GM18873 (cell line): Measurements from ENCODE around the gene NBEAL2.

Experiments
- ATAC-seq: cut with Tn5 transposase; IDR thresholded peaks from one replicate; pipeline ENCODE4 v1.9.1; 2021; ENCODE audit warnings: mild to moderate bottlenecking, moderate library complexity, moderate number of reproducible peaks; ENCODE audit not compliant: unreplicated experiment, low FRiP score

NBEAL2 gene, protein sequence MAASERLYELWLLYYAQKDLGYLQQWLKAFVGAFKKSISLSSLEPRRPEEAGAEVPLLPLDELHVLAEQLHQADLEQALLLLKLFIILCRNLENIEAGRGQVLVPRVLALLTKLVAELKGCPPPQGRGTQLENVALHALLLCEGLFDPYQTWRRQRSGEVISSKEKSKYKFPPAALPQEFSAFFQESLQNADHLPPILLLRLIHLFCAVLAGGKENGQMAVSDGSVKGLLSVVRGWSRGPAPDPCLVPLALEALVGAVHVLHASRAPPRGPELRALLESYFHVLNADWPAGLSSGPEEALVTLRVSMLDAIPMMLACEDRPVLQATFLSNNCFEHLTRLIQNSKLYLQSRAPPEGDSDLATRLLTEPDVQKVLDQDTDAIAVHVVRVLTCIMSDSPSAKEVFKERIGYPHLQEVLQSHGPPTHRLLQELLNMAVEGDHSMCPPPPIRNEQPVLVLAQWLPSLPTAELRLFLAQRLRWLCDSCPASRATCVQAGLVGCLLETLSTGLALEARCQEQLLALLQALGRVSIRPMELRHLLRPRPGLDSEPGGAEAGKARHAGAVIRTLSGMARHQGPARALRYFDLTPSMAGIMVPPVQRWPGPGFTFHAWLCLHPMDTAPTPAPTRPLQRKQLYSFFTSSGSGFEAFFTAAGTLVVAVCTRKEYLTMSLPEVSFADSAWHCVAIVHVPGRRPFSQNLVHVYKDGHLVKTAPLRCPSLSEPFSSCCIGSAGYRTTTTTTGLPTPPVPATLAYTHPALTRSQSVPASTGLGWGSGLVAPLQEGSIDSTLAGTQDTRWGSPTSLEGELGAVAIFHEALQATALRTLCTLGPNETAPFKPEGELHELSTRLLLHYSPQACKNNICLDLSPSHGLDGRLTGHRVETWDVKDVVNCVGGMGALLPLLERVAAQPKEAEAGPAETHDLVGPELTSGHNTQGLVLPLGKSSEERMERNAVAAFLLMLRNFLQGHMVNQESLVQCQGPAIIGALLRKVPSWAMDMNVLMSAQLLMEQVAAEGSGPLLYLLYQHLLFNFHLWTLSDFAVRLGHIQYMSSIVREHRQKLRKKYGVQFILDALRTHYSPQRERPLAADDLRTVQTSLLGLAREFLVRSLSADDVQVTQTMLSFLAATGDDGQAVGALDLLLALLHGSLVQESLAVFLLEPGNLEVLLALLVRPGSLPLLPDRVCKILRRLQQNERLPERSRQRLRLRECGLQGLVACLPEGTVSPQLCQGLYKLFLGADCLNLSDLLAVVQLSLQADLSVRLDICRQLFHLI (N-terminal part only)

DNA sequence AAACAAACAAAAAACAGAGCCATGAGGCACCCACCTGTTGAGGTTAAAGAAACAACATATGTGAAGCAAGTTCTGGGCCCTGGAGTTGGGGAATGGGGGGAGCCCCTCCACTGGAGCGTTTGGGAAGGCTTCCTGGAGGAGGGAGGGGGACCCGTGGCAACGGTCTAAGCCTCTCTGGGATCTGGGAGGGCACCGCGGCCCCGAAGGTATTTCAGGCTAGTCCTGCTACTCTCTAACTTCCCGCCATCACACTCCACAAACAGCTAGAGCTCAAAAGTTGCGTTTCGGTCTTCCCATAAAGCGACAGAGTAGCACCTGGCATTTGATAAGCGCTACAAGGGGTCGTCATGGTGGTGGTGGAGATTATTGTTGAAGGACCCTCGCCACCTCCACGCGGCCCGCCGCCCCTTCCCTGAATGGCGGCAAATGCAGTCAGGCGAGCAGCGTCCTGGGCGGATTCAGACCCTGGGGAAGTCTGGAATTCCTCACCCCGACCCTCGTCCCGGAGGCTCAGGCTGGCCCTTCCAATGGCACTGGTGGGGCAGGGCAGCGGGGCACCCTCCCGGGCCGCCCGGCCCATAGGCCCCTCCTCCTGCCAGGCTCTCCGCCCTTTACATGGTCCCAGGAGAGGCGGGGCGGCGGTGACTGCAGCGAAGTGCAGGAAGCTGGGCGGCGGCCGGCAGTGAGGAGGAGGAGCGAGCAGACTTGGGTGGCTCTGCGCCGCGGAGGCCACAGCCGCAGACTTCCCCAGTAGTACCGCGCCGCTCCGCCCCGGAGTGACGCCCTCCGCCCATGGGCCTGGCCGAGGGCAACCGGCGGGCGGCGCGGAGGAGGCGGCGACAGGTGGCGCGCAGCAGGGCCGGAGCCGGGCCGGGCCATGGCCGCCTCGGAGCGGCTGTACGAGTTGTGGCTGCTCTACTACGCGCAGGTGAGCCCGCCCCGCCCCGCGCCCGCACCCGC lies at the start of gene NBEAL2:
TSS of gene NBEAL2 (plus strand) at position 682 of the 960 bp plus-strand sequence. CDS start at position 878, 196 bp downstream.
- peak; percentile 65 for ATAC-seq

DNA sequence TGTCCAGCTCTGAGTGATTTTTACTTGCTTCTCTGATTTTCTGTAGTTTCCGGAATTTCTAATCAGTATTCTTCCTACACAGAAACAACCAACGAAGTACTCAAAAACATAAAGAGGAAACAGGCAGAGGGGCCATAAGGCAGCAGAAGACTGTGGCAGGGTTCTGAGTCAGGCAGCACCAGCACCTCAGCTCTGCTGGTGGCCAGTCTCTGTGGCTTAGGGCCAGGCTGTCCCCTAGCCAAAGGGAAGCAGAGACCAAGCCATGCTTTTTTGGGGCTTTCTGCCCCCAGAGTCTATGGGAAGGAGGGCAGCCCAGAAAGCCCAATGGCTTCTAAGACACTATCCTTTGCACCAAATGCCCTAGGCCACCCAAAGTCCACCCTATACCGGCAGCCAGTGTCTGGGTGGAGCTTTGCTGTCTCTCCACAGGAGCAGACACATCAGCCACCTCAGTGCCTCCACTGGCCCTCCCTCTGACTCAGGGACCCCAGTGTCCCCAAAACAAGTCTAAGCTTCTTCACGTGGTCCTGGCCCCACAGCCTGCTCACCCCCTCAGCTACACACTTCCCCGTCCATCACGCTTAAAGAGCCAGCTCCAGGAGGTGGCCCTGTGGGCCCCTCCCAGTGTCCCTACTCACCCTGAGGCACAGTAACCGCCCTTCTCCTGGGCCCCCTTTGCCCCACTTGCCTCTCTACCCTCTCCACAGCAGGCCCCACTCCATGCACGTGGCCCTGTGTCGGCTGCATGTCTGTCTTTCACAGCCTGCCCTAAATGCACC lies 49.1 kb upstream of the NBEAL2 start:
- ATAC-seq = no peak

DNA sequence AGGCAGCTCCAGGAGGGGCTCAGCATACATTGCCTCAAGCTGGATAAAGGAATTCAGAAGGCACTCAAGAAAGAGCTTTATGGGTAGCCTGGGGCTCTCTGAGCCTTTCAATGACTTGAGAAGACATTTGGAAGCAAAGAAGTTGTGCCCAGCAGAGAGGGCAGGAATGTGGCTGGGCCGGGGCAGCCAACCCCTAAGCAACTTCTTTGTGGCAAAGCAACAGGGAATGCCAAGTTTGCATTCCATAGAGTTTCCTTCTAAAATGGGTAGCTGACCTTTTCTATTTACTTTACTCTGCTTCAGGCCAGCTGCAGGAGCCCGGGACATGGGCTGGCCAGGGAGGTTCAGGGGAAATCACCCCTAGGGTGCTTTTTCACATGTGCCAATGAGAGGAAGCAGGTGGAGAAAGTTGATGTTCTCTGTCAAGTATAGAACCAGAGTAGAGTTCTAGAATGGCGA lies 48.5 kb upstream of the NBEAL2 start:
- no peak for ATAC-seq

DNA sequence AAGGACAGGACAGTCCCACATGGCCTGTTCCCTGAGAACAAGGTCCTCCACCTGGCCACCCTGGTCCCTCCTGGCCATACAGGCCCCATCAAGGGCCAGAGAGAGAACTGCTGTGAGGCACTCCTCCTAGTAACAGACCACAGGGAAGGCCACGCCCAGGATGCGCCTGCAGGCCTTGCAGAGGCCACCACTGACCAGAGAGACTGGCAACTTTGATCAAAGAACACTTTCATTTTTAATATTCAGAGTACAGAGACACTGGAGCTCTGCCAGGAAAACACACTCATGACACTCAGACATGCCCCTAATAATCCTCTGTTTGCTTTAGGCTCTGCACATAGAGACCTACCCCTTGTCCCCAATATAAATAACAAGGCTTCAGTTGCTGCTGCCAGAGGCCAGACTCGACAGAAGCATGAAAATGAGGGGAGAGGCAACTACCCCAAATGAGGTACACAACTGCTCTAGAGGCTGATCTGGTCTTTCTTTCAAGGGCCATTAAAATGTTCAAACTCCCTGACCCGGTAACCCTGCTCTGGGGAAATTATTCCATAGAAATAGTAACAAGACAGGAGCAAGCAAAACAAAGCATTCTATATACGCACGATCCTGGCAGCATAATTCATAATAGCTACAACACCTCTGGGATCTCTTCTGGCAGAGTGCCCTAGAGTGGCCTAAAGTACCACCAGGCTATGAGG lies 47.7 kb upstream of the NBEAL2 start:
- ATAC-seq = no peak

DNA sequence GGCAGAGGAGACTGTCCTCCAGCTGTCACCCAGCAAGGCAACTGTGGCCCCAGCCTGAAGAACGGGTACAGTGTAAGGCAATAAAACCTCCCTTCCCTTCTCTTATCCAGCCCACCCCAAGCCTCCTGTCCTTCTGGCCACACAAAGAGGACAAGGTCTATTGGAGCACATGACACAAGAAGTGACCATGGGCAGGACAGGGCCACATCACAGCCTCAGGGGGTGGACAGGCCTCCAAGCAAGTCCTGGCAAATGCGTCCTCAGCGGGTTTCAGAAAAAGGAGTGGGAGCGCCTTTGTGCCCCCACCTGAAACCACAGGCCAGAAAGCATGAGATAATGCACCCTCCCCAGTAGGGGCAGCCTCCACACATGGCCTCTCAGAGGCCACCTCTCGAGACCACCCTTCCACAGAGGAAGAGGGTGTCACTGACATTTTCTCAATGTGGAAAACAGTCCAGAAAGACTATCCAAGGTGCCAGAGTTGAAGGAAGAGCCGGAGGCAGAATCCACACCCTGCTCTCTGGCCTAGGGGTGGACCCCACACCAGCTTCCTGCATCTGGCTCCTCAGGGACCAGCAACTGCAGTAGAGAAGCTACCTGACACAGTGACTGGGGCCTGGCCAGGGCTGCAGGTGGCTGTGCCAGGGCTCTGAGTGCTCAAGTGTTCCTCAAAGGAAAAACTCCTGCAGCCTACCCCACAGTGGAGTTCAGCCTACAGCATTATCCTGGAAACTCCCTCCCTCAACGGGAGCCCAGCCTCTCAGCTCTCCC lies 46.8 kb upstream of the NBEAL2 start:
- no peak for ATAC-seq

DNA sequence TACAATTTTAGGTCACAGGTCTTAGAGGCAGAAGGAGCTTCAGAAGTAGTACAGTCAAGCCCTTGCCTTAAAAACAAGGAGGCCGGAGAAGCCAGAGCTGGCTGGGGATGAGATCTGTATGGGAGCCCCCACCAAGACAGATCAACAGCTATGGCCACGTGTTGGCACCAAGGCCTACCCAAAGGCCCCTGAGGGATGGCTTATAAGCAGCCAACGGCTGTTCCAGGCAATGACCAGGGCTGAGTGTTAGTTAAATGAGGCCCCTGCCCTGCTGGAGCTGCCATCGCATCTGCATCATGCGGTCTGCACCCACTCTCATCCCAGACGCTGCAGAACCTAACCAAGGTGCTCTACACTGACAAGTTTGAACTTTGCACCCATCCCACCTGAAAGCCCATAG lies 46.2 kb upstream of the NBEAL2 start:
- ATAC-seq = no peak

DNA sequence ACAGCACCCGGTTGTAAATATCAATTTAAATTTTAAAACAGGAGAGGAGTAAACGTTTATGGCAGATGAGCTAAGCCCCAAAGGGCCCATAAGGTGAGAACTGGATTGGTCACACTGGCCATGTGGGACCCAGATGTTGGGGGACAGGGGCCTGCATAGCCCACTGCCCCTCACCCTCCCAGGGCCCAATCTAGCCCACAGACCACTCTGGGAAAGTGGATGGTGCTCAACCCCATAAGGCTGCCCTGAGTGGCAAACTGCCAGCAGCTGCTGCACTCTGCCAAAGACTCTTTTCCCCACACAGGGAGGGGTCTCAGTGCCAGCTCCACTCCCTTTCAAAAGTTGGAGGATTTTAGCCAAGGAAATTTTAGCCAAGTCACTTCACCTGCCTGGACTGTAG lies 45.4 kb upstream of the NBEAL2 start:
- no peak for ATAC-seq

DNA sequence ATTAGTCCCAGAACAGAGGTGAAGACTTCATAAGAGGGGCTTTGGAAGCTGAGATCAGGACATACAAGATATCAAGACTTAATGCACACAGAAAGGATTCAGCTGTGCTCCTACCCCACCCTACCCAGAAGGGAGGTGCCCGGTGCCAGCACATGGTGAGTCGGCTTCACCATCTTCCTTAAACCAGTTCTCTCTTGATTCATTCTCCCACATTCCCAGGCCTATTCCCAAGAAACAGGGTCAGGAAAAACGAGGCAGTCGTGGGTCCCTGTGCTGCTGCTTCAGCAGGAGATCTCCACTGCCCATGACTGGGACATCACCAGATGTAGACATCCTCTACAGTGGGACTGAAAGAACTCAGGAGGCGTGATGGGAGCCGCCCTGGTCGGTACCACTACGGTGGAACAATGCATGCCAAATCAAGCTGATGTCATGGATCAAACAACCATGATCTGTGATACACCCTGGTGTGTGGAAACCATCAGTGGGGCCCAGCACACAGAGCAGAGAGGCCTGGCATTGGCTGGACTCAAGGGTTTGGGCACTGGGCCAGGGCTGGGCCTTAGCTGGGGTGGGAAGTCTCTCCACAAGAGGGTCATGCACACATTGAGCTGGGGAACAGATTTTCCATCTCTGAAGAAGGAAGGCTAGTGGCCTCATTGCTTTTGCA lies 44.8 kb upstream of the NBEAL2 start:
- ATAC-seq = no peak

DNA sequence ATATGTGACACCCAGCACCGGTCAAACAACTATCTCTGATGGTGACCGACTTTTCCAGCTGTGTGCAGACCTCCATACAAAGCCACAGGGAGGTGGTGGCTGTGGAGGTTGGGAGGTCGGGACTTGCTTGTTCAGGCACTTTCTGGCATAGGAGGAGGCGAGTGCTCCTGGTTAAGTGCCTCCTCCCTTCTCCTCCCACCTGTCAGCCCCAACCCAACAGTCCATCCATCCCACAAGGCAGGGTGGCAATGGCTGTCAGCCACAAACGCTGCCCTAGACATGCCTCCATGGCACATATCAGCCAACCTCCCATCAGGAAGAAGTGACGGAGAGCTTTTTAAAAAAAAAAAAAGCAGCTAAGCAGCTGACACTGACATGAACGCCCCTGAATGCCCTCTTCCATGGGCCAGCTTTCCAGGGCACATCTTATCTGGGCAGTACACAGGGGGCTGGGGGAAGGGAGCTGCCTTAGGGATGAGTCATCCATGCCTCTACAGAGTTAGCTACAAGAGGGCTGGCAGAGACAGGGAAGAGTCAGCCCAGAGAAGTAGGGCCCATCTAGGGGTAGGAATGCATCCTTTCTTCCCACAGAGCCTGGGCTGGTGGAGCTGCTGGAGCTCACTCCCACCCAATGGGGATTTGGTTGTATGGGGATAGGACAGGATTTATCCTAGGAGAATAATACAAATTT lies 44.2 kb upstream of the NBEAL2 start:
- ATAC-seq = no peak

DNA sequence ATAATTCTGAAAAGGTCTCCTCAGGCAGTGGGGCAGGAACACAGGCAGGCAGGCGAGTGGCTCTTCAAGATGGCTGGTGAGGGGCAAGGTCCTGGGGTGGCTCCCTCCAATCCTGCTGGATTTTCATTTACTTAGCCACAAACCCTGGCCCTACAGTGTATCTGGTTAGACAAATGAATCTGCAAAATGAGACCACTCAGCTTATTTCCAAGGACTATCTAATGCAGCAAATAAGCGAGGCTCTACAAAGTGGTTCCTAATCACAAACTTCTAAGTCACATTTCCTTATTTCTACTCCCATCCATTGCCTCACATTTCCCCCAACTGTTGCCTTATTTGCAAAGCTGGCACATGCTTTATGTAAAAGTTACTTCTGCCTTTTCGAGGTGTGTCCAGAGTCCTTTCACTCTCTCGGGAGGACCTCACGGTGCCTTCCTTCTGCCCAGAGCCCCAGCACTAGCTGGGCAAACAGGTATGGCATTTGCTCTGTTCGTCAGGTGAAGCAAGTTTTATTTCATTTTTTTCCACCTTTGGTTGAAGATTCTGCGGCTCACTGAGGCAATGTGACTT lies 43.4 kb upstream of the NBEAL2 start:
- no peak for ATAC-seq

DNA sequence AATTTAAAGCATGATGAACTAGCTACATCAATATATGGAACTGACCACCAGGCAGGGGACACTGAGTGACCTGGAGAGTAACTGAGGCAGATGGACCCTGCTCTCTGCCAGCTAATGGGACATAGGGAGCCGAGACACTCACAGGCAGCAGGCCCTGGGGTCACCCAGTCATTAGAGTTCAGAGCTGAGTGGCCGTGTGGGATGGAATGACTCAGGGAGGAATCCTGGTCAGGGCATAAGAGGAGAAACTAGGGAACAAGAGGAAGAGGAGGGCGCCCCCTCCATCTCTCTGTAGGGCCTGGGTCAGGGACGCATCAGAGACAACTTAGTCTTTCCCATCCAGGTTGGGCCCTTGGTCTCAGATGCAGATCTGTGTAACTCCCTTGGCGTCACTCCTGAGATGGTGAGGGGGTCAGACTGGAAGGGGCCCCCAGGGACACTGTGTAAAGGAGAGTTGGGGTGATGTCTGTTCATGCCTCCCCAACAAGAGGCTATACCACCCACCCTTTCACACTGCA lies 42.7 kb upstream of the NBEAL2 start:
- ATAC-seq = no peak

DNA sequence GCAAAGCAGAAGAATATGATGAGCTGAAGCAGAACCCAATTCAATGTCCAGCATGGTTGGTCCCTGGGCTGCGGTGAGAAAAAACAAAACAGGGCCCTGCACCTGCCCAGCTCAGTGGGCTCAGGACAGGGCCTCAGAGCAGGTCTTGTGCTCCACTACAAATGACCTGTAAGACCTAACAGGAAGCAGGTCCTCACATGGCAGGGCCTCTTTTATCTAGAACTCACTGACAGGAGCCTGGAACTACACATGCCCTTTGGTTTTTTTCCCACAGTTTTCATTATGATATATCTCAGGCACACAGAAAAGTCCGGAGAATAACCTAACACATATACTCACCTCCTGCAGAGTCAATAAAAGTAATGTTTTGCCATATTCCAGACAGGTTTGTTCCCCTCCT lies 41.3 kb upstream of the NBEAL2 start:
- no peak for ATAC-seq

DNA sequence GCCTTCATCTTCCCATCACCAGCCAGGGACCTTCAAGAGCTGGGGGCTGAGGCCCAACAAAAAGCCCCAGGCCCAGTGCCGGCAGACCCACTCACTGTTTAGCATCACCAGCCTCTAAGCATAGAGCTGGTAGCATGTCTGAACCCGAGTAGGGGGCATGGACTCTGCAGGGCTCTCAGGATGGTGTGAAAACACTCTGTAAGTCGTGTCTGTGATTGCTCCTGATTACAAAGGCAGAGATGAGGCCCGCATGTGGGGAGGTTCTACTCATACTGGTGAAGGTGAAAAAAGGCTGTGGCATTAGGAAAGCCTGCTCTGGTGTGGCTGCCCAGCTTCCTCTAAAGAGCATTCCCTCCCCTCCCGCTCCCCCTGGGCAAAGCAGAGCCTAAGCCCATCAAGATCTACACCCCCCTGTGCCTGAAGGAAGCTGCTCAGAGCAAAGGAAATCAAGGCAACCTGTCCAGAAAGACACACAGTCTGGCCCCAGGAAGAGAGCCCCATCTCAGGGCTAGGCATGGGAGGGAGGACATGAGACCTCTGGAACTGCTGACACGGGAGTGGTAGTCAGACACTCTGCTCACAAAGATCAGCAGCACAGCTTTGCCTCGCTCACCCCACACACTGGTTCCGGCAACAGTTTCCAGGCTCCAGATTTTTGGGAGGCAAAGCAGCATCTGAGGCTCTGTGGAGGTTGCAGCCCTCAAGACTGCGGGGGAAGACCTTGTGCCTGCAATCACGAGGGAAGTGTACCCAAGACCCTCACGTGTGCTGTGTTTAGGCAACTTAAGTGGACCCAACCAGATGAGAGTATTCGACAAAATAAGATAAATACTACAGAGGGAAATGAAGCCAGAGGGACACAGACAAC lies 39.7 kb upstream of the NBEAL2 start:
- ATAC-seq = no peak

DNA sequence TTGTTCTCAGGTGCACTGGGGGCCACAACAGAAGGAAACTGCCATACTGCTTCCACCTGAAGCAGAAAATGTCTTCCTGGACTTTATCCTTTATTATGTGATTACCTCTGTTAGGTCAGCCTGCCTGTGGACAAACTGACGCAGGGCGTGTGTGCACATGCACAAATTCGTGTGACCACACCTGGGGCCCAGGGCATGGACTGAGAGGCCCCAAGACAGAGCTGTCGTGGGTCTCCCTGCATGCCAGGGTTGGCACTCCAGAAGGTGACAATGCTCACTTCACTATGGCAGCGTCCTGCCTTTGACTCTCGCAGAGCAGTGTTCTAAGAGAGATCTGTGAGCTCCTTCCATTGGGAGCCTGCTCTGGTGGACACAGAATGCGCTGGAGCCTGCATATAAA lies 37.4 kb upstream of the NBEAL2 start:
- ATAC-seq = no peak
